Liver (tissue), 3 donors: ENCODE data around the gene BOLA2.
"Not testable (repeated sequence)": the region's sequence is repeated elsewhere in the genome, so short reads cannot be mapped to it uniquely, and the experiment has no call there.

ENCODE experiments used
- CTCF ChIP-seq: fragments of 150-350 bp; IDR thresholded peaks from 2 replicates; pipeline ENCODE4 v1.5.1; 2017; ENCODE audit warnings: improper control_type of control experiment, low read depth, low read length; ENCODE audit not compliant: missing input control
- HNF4A ChIP-seq, 2 donors: conservative IDR thresholded peaks; 2 replicates each; pipeline ENCODE4 v1.6.1; 2016; ENCODE audit warnings: antibody characterized with exemption in 2 of 2, mild to moderate bottlenecking in 2 of 2
- HNF4G ChIP-seq: IDR thresholded peaks from 2 replicates; pipeline ENCODE4 v1.6.1; 2016; ENCODE audit warnings: antibody characterized with exemption
- MAX ChIP-seq: IDR thresholded peaks from 2 replicates; pipeline ENCODE4 v1.6.1; 2016; ENCODE audit warnings: antibody characterized with exemption
- NR2F2 ChIP-seq: IDR thresholded peaks from 2 replicates; pipeline ENCODE4 v1.6.1; 2016; ENCODE audit warnings: antibody characterized with exemption
- TAF1 ChIP-seq: conservative IDR thresholded peaks from 2 replicates; pipeline ENCODE4 v1.6.1; 2016; ENCODE audit warnings: antibody characterized with exemption, mild to moderate bottlenecking
- YY1 ChIP-seq: IDR thresholded peaks from 2 replicates; pipeline ENCODE4 v1.6.1; 2016; ENCODE audit warnings: antibody characterized with exemption, mild to moderate bottlenecking
- ZBTB33 ChIP-seq: IDR thresholded peaks from 2 replicates; pipeline ENCODE4 v1.6.1; 2016; ENCODE audit warnings: antibody characterized with exemption
- donor health status: healthy.
- donor health status: healthy.

- not testable (repeated sequence) for TF ChIP-seq CTCF; ZBTB33; MAX; NR2F2; HNF4G; YY1; HNF4A (conservative IDR thresholded peaks at IDR 0.05); TAF1
These were observed 6.5 kb upstream of the BOLA2 start for GRCh38 chr16:29460647-29461030.
